ENCODE results near the gene TTC38.
"Not testable (repeated sequence)": the region's sequence is repeated elsewhere in the genome, so short reads cannot be mapped to it uniquely, and the experiment has no call there.

The TTC38 gene

DNA sequence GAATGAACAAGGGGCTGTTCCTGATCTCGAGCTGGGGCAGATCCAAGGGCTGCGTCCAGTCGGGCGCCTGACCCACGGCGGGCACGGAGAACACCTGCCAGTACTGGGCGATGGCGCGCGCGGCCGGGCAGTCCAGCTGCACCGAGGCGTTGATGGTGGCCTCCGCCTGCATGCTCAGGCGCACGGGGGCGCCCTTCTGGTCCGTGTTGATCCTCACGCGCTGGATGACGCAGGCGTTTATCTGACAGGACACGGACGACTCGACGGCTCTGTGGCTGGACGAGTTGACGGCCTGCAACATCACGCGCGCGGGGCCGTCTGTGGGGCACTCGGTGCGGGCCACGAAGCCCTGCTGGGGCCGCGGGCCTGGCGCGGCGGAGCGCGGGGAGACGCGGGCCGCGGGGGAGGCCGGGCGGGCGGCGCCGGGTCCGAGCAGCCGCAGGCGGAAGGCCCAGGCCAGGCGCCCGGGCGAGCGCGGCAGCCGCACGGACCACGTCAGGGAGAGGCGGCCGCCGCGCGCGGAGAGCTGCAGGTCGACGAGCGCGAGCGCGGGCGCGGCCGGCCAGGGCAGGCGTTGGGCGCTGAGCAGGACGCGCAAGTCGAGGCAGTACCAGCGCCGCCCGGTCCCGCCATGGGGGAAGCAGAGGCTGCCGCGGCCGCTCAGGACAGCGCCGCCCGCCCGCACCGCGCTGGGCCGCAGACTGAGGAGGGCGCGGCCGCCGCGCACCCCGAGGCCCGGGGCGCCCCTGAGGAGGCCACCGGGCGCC, 5.2 kb upstream of the TTC38 start:
- no peak overlapping the region for H3K4me3 ChIP-seq (ENCODE audit: low read depth, low read length)
- no peak for DNase-seq (ENCODE audit: low read depth, low spot score)
- TF ChIP-seq CTCF (IDR thresholded peaks at IDR 0.05; ENCODE audit: insufficient read depth, low read length, missing control alignments) = peak; percentile 37
- ChIA-PET POLR2A (interaction anchor here (1.5 kb wide), 1 partner anchor 12 kb away, joined by 3 read pairs; the partner anchor contains the start of gene CDPF1), CTCF (interaction anchor here (1.7 kb wide), 1 partner anchor 257 kb away, joined by 5 read pairs; no protein-coding TSS in a partner anchor)

DNA sequence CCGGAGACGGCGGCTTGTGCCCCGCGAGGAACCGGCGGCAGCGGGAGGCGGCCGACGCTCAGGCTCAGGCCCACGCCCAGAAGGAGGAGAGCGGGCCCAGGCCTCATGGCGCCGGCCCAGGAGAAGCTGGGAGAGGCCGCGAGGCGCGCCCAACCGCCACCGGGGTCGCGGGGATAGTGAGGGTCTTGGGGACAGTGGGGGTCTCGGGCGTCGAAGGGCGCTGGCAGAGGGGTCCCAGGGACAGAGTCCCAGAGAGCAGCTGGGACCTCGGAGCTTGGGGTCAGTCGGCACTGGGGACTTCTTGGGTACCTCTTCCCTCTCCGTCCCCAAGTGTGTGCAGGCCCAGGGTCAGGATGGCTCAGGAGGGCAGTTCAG, 4.6 kb upstream of the TTC38 start, which contains the start of gene PKDREJ:
TSS of gene PKDREJ (minus strand) at position 128 of the 375 bp plus-strand sequence. CDS start at position 107, 21 bp downstream.
- TF ChIP-seq CTCF (IDR thresholded peaks at IDR 0.05; ENCODE audit: insufficient read depth, low read length, missing control alignments) = no peak
- no peak within 1 kb of the TSS for H3K4me3 ChIP-seq (ENCODE audit: low read depth, low read length)
- ChIA-PET CTCF (interaction anchor here (1.7 kb wide), 1 partner anchor 257 kb away, joined by 5 read pairs; no protein-coding TSS in a partner anchor), POLR2A (interaction anchor here (1.5 kb wide), 1 partner anchor 13 kb away, joined by 3 read pairs; the partner anchor contains the start of gene CDPF1)
- no peak for DNase-seq (ENCODE audit: low read depth, low spot score)

GRCh38 chr22:46264520-46264919, 3.3 kb upstream of the TTC38 start:
- CTCF ChIA-PET = interaction anchor here (0.7 to 1.7 kb wide), 2 partner anchors 142 to 258 kb away, joined by 3 to 5 read pairs; no protein-coding TSS in a partner anchor
- POLR2A ChIA-PET; DNase-seq (ENCODE audit: low read depth, low spot score); H3K4me3 ChIP-seq (ENCODE audit: low read depth, low read length): not testable (repeated sequence)

- DNase-seq (ENCODE audit: low read depth, low spot score); CTCF ChIA-PET: not testable (repeated sequence)
- POLR2A ChIA-PET = interaction anchor here (0.6 kb wide), 1 partner anchor 118 kb away, joined by 3 read pairs; no protein-coding TSS in a partner anchor
These were observed 2.2 kb upstream of the TTC38 start for GRCh38 chr22:46265627-46266026.

DNA sequence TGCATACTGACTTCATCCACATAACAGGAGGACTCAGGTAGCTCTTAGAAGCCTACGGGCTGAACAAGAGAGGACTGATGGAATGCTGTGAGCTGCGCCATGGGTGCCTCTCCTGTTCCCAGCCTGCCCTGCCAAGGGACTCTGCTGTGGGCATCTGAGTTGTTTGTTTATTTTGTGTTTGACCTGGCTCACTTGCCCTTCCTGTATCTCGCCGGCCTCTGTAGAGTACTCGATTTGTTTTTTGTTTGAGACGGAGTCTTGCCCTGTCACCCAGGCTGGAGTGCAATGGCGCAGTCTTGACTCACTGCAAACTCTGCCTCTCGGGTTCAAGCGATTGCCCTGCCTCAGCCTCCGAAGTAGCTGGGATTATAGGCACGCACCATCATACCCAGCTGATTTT, 1.8 kb downstream of the TTC38 start:
- ChIA-PET POLR2A (interaction anchor here (0.6 kb wide), 1 partner anchor 35 kb away, joined by 3 read pairs; no protein-coding TSS in a partner anchor), CTCF (no interaction called here)
- DNase-seq (ENCODE audit: low read depth, low spot score) = no peak
- H3K4me3 ChIP-seq (ENCODE audit: low read depth, low read length) = no peak overlapping the region
- TF ChIP-seq CTCF (IDR thresholded peaks at IDR 0.05; ENCODE audit: insufficient read depth, low read length, missing control alignments) = no peak

More at GRCh38 chr22:46265627-46266026, 2.2 kb upstream of the TTC38 start:
- H3K4me3 ChIP-seq (ENCODE audit: low read depth, low read length) = not testable (repeated sequence)

- no peak overlapping the region for H3K4me3 ChIP-seq (ENCODE audit: low read depth, low read length)
- no peak for DNase-seq (ENCODE audit: low read depth, low spot score)
- no peak for TF ChIP-seq CTCF (IDR thresholded peaks at IDR 0.05; ENCODE audit: insufficient read depth, low read length, missing control alignments)
- ChIA-PET CTCF (no interaction called here), POLR2A (no interaction called here)
These were observed 4.4 kb downstream of the TTC38 start for GRCh38 chr22:46272196-46272595.

DNA sequence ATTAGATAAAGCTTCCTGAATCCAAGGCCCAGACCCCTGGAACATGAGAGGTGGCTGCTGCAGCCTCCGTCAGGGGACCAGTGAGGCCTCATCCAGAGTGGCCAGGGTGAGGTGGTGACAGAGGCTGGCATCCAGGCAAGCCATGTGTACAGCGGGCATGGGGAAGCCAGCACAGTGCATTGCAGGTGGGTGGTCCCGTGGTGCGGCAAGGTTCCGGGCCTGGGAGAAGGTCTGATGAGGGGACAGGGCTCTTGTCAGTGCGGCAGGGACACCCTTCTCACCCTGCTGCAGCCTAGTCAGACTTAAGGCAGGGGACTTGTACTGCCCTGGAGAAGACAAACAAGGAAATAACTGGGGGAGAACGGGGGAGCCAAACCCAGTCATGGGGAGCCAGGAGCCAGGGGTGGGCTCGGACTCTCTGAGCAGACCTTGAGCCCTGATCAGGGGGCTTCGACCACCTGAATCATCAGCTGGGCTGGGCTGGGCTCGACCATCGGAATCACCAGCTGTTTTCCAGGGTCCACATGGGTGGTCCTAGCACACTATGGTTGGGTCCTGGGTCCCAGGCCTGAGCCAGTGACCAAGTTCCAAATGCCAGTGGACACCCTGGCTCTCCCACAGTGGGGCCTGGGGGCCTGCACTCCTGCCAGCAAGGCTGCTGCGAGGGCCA, 5.1 kb downstream of the TTC38 start:
- POLR2A ChIA-PET = no interaction called here
- no peak for DNase-seq (ENCODE audit: low read depth, low spot score)
- TF ChIP-seq CTCF (IDR thresholded peaks at IDR 0.05; ENCODE audit: insufficient read depth, low read length, missing control alignments) = no peak
- CTCF ChIA-PET = no interaction called here
- H3K4me3 ChIP-seq (ENCODE audit: low read depth, low read length) = no peak overlapping the region

Data from AG04449 (cell line).